ENCODE data around the gene DCTN4.
A peak's percentile ranks its signal among the peaks of the same experiment; 100 is the strongest.

- TF ChIP-seq, protein P1, sequence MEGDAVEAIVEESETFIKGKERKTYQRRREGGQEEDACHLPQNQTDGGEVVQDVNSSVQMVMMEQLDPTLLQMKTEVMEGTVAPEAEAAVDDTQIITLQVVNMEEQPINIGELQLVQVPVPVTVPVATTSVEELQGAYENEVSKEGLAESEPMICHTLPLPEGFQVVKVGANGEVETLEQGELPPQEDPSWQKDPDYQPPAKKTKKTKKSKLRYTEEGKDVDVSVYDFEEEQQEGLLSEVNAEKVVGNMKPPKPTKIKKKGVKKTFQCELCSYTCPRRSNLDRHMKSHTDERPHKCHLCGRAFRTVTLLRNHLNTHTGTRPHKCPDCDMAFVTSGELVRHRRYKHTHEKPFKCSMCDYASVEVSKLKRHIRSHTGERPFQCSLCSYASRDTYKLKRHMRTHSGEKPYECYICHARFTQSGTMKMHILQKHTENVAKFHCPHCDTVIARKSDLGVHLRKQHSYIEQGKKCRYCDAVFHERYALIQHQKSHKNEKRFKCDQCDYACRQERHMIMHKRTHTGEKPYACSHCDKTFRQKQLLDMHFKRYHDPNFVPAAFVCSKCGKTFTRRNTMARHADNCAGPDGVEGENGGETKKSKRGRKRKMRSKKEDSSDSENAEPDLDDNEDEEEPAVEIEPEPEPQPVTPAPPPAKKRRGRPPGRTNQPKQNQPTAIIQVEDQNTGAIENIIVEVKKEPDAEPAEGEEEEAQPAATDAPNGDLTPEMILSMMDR (IDR thresholded peaks at IDR 0.05) = no peak
- TF ChIP-seq POLR2AphosphoS5 (IDR thresholded peaks at IDR 0.05; ENCODE audit: low read depth, low read length) = peak; percentile 71
Measured at GRCh38 chr5:150783422-150783928, 24.7 kb upstream of the DCTN4 start.

Measured in Panc1 (cell line).